Glomerular endothelial cell (primary cell): ENCODE data around the gene DPEP1. TPM values are rescaled to one million over a fixed set of nuclear protein-coding genes. Genes with fewer than 3 reads are reported as not detected.

Experiments
- DNase-seq: peaks from one replicate; pipeline ENCODE4 v3.0.0-alpha.2; 2011; ENCODE audit warnings: low read depth, low spot score; ENCODE audit errors: extremely low read depth
- total RNA-seq: library from RNA; depleted of rRNA; stranded (reverse); fragments of >200 nt; gene quantifications from 2 replicates; pipeline ENCODE4 v1.2.3, GENCODE V29; 2015

The DPEP1 gene
- total RNA-seq, 1 donor from 2014 or later, result 1.8 TPM

- DNase-seq, result no peak
Observed at GRCh38 chr16:89678258-89678657, 64.8 kb downstream of the DPEP1 start.

- no peak for DNase-seq
Observed at GRCh38 chr16:89685916-89686315, 72.5 kb downstream of the DPEP1 start.

- no peak for DNase-seq
Observed at GRCh38 chr16:89686520-89687091, 73.2 kb downstream of the DPEP1 start, which contains the start of gene CDK10. Gene CDK10, plus strand, starts transcription at chr16:89686689. Its CDS starts 22 bp downstream, at chr16:89686711.

GRCh38 chr16:89687092-89687940 lies 73.9 kb downstream of the DPEP1 start:
- no peak for DNase-seq

Other genes with a start within 250 kb of the DPEP1 start
- 113 and 178 TPM in 2 replicates for gene ANKRD11, start 123.1 kb upstream of the DPEP1 start, total RNA-seq
- 141 and 210 TPM in 2 replicates for gene SPG7, start 105.2 kb upstream of the DPEP1 start, total RNA-seq
- 4,854 and 6,899 TPM in 2 replicates for gene RPL13, start 53.0 kb upstream of the DPEP1 start, total RNA-seq
- 6.1 and 34.4 TPM in 2 replicates for gene CPNE7, start 37.9 kb upstream of the DPEP1 start, total RNA-seq
- gene CHMP1A, start 44.1 kb downstream of the DPEP1 start, total RNA-seq, result 107 and 121 TPM in 2 replicates
- gene SPATA33, start 44.2 kb downstream of the DPEP1 start, total RNA-seq, result 8.3 and 10.0 TPM in 2 replicates
- gene CDK10, start 73.0 kb downstream of the DPEP1 start, total RNA-seq, result 36.9 and 52.9 TPM in 2 replicates
- 22.1 and 32.7 TPM in 2 replicates for gene SPATA2L, start 88.1 kb downstream of the DPEP1 start, total RNA-seq
- 10.5 and 16.9 TPM in 2 replicates for gene VPS9D1, start 107.3 kb downstream of the DPEP1 start, total RNA-seq
- 13.2 and 33.8 TPM in 2 replicates for gene ZNF276, start 107.9 kb downstream of the DPEP1 start, total RNA-seq
- 7.6 and 32.3 TPM in 2 replicates for gene FANCA, start 203.0 kb downstream of the DPEP1 start, total RNA-seq
- gene SPIRE2, start 214.8 kb downstream of the DPEP1 start, total RNA-seq, result 1.6 and 3.3 TPM in 2 replicates